MM.1S (cell line): Measurements from ENCODE around the gene ZNF692.

Source experiments
- EZH2 ChIP-seq: fragments of 300-600 bp; sonication (generic); optimal IDR thresholded peaks from 2 replicates; pipeline ENCODE3; 2017; ENCODE audit warnings: low read depth, mild to moderate bottlenecking, antibody characterized with exemption, low read length, mixed read lengths
- TF ChIP-seq, protein P1 (sequence below): fragments of 300-600 bp; sonication (generic); IDR thresholded peaks from 2 replicates; pipeline ENCODE4 v1.5.1; 2016; ENCODE audit warnings: antibody characterized with exemption, low read length, mixed read lengths

DNA sequence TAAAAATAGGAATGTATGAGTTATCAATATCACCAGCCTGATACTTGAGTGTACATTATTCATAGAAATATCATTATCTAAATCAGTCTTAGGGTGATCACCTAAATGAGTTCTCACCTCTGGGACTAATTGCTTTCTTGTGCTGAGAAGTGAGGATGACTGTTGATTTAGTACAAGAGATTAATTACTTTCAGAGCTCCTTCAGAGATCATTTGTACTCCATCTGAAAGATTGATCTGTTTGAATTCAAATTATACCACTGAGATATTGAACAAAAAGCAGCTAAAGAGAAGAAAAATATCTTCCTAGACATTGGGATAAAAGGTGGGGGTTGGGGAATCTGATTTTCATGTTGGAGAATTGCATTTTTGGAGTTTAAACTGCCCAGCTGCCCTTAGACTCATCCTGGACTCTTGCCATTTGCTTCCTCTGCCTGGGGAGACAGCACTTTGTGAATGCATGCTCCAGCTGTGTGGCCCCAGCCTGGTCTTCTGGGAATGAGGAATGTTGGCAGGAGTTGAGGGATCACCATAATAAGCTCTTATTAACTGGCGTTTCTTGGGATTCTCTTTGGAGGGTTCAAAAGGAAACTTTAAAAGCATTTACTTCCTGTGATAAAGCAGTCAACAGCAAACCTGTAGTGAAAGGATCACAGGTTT lies 27.5 kb upstream of the ZNF692 start:
- TF ChIP-seq EZH2: no peak
- TF ChIP-seq, protein P1, sequence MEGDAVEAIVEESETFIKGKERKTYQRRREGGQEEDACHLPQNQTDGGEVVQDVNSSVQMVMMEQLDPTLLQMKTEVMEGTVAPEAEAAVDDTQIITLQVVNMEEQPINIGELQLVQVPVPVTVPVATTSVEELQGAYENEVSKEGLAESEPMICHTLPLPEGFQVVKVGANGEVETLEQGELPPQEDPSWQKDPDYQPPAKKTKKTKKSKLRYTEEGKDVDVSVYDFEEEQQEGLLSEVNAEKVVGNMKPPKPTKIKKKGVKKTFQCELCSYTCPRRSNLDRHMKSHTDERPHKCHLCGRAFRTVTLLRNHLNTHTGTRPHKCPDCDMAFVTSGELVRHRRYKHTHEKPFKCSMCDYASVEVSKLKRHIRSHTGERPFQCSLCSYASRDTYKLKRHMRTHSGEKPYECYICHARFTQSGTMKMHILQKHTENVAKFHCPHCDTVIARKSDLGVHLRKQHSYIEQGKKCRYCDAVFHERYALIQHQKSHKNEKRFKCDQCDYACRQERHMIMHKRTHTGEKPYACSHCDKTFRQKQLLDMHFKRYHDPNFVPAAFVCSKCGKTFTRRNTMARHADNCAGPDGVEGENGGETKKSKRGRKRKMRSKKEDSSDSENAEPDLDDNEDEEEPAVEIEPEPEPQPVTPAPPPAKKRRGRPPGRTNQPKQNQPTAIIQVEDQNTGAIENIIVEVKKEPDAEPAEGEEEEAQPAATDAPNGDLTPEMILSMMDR: no peak
